K562 (cell line): ENCODE measurements around the gene PDCD1LG2.

Experiments used
- CTCF ChIP-seq, 3 experiments: IDR thresholded peaks in 2 of 3; conservative IDR thresholded peaks in 1 of 3; 2 replicates each; pipeline ENCODE4 v1.5.1; 2011 to 2012; ENCODE audit warnings: low read length in 3 of 3, mild to moderate bottlenecking in 3 of 3, control low read depth in 2 of 3, improper control_type of control experiment in 1 of 3, inconsistent platforms in 1 of 3, low read depth in 1 of 3, mixed read lengths in 1 of 3, moderate library complexity in 1 of 3; ENCODE audit not compliant: insufficient read depth in 2 of 3
- MAFK ChIP-seq: IDR thresholded peaks from 2 replicates; pipeline ENCODE4 v1.6.1; 2011; ENCODE audit warnings: low read length, improper control_type of control experiment

GRCh38 chr9:5509573-5509972 is 758 bp upstream of the PDCD1LG2 start:
- no peak for TF ChIP-seq CTCF (IDR thresholded peaks at IDR 0.05 in 2 of 3, conservative IDR thresholded peaks at IDR 0.05 in 1 of 3; ENCODE audit: insufficient read depth in 2 of 3, low read depth in 1 of 3, low read length in 3 of 3)
- no peak for TF ChIP-seq MAFK
